NCI-H748 treated with DMSO at 0.1 percent for 48 hours (cell line): ENCODE results near the gene POLR3A.
"Not testable (repeated sequence)": the region's sequence is repeated elsewhere in the genome, so short reads cannot be mapped to it uniquely, and the experiment has no call there.

Experiments
- DNase-seq: peaks from one replicate; lab custom pipeline; 2025; lab: John Stamatoyannopoulos, UW

Gene POLR3A

DNA sequence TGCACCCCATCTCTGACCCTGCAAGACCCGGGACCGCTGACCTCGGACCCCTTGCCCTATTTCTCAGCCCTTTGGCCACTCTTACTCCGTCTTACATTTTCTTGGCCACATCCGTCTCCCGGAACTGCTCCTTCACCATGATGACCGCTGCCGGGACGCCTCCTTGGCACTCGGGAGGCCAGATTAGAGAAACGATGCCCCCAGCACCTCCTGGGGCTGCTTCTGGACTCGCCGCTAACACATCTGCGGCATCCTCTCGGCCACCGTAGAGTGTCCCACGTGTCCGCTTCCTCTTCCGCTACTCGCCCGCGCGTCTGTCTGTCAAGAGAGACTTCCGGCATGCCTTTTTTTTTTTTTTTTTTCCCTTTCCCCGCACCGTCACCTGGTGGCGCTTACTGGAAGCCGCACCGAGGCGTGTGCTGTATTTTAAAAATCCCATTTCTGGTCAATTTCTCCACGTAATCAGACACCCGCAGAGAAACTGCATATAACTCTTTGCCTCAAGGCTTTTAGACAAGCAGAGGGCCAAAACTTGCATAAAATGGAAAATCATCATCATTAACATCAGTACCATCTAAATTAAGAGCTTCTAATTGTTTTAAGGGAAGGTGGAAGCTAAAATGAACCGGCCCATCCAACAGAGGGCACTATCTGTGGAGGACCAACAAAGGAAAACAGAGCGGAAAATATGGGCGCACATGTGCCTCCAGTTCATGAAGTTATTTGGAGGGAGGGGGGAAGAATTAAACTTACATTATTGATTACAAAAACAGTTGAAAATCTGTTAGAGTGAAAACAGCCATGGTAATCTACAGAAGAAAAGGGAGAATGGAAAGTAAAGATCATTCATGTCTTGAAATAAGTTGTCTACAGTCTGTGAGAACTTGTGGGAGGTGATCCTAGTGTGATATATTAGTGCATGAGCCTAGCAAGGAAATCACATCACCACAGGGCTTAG is at the start of gene POLR3A:
Gene POLR3A (minus strand): TSS at position 247 of the 958 bp plus-strand sequence. CDS start 108 bp downstream, at position 139.
- peak; percentile 80 for DNase-seq

- no peak for DNase-seq
Observed at GRCh38 chr10:78078539-78079330, 49.4 kb upstream of the POLR3A start.

DNA sequence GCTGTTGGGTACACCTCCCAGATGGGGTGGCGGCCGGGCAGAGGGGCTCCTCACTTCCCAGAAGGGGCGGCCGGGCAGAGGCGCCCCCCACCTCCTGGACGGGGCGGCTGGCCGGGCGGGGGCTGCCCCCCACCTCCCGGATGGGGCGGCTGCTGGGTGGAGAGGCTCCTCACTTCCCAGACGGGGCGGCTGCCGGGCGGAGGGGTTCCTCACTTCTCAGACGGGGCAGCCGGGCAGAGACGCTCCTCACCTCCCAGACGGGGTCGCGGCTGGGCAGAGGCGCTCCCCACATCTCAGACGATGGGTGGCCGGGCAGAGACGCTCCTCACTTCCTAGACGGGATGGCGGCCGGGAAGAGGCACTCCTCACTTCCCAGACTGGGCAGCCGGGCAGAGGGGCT is 46.5 kb upstream of the POLR3A start:
- not testable (repeated sequence) for DNase-seq

- no peak for DNase-seq
Observed at GRCh38 chr10:78072504-78072903, 43.2 kb upstream of the POLR3A start.

- no peak for DNase-seq
Observed at GRCh38 chr10:78071857-78072179, 42.5 kb upstream of the POLR3A start.

GRCh38 chr10:78071140-78071856 is 42.0 kb upstream of the POLR3A start:
- DNase-seq, result no peak

- DNase-seq, result no peak
Observed at GRCh38 chr10:78070726-78071125, 41.4 kb upstream of the POLR3A start.

GRCh38 chr10:78070064-78070463 is 40.7 kb upstream of the POLR3A start:
- not testable (repeated sequence) for DNase-seq

- no peak for DNase-seq
Observed at GRCh38 chr10:78069151-78069550, 39.8 kb upstream of the POLR3A start.

DNA sequence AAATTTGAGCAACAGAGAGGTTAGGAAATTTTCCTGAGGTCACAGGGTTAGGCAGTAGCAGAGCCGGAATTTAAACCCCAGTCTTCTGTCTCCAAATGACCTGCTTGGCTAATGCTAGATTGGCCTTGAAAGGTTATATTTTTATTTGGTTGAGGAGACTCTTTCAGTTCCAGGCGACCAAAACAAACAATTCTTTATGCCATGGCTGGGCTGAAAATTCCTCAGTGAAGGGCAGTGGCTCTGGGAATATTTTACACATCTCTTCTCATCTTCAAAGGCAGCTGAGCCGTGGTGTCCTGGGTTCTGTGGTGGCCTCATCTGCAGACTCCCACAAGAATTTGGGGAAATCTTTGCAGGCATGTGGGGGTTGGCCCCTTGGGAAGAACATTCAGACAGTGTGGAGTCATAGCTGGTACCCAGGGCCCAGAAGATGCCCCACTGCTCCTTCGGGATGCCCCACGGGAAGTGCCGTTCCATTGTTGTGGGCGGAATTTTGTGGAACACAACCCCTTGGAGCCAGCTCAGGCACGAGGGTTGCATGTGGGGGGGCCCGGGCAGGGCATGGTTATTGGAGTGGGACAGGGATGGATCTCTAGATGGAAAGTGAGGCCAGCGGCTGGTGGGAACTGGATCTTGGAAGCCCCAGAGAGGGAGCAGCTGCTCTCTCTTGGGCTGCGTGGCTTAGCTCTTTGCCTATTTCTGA is 37.6 kb upstream of the POLR3A start:
- DNase-seq, result no peak

DNA sequence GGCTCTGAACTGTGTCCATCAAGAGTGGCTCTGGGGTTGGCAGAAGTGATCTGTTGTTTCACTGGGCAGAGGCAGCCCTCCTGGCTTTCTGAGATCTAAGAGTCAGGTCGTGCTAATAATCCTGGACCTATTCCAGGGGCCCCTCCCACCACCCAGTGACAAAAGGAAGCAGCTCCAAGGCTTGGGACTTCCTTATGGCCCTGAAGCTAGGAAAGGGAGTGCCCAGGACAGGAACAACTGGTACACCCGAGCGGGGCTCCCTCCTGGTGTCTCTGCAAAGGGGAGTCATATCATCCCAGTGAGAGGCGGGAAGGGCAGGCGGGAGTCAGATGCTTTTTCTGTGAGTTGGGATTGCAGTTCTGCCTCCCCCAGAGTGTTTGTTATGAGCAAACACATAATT is 36.7 kb upstream of the POLR3A start:
- no peak for DNase-seq

DNA sequence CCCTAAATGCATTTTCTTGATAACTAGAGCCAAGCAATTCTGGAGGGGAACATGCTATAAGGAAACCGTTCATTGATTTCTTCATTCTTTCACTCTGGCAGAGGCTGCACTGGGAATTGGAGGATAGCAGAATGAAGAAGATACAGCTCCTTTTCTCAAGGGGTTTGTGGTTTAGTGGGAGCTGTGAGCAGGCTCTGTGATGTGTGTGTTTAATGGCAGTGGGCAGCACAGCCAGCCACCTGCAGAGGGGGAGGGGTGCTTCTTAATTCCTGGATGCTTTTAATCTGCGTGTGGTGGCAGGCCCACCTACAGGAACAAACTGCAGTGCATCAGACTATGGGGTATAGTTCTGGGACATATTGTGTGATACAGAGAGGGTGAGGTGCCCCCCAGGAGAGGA is 36.3 kb upstream of the POLR3A start:
- no peak for DNase-seq

- not testable (repeated sequence) for DNase-seq
Observed at GRCh38 chr10:78064919-78065318, 35.6 kb upstream of the POLR3A start.

DNA sequence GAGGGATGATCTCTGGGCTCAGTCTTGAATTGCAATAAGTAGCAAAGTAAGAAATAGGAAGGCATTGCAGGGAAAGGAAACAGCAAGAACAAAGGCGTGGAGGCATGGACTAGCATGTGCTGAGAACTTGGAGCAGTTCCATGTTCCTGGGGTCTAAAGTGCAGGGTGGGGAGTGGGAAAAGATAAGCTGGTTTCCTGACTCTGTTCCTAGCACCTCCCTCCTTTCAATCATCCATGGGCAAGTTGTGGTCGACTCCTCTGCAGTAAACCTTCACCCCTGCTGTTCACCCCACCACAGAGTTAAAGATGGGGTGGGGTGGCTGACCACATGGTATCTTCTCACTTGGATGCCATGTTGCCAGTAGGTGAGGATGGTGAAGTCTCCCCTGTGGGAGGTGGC is 33.9 kb upstream of the POLR3A start:
- DNase-seq, result no peak

DNA sequence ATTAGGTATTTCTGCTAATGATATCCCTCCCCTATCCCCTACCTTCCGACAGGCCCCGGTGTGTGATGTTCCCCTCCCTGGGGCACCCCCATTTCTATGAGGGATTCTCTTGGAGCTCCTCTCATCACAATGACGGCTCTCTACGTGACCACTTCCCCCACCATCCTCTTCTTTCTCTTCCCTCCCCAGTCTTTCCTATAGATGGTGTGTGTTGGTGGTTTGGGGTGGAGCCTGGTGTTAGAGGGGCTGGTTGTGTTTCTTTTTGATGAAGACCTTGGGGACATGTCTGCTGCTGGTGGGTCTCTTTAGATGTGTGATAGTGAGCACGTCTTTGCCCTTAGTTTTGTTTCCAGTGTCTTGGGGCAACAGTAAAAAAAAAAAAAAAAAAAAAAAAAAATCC is 33.0 kb upstream of the POLR3A start:
- no peak for DNase-seq

- no peak for DNase-seq
Observed at GRCh38 chr10:78059906-78060702, 30.8 kb upstream of the POLR3A start.

DNA sequence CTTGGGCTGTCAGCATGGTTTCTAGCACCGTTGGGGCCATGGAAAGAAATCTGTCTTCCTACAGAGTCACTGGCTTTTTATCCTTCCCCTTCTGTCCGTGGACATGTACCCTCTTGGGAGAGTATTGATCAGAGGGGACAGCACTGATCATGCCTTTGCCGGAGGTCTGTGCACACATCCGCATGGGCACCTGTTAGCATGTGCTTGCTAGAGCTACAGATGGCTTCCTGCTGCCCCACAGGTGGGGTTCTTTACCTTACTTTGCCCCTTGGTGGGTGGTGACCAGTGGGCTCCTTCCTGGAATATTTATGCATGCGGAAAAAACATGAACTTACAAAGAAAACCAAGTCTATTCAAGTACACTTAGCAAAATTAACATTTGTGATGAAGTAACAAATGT is 29.2 kb upstream of the POLR3A start:
- no peak for DNase-seq

DNA sequence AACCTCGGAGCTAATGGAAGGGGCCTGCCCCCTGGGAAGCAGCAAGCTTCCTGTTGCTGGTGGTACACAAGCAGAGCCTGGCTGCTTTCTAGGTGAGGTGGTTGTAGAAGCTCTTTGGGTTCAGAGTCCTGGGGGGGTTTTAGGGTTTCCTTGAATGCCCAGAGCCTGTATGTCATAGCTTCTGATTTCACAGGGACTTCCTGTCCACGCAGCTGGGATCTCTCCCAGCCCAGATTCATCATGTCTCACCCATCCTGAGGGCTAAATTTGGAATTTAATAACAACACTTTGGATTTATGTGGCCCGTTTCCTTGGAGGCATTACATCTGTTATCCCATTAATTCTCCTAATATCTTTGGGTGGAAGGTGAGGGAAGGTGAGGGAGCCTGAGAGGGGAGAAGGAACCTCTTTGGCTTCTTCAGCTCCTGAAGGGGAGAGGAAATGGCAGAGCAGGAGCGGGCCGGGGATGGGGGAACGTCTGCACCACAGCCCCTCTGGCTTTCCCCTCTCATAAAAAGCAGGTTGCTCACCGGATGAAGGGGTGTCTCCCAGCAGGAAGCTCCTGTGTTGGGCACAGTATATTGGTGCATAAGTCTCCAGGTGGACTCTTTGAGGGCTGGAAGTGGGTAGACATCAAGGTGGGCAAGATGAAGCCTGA is 24.0 kb upstream of the POLR3A start:
- DNase-seq, result no peak

- no peak for DNase-seq
Observed at GRCh38 chr10:78049851-78050250, 20.5 kb upstream of the POLR3A start.

GRCh38 chr10:78047314-78047891 is 18.1 kb upstream of the POLR3A start:
- DNase-seq, result peak; percentile 49
